GM19351 (cell line): ENCODE data around the gene PKDCC.

Source experiments
- ATAC-seq: cut with Tn5 transposase; IDR thresholded peaks from one replicate; pipeline ENCODE4 v1.9.1; 2021; ENCODE audit warnings: mild to moderate bottlenecking, moderate library complexity; ENCODE audit not compliant: unreplicated experiment

Gene PKDCC

GRCh38 chr2:42047488-42048298 is at the start of gene PKDCC:
Gene PKDCC (plus strand): TSS chr2:42048021. CDS start chr2:42048200, 179 bp downstream.
- ATAC-seq, result peak; percentile 58

GRCh38 chr2:41998186-41999127 is 49.4 kb upstream of the PKDCC start:
- no peak for ATAC-seq

GRCh38 chr2:41999128-41999480 is 48.7 kb upstream of the PKDCC start:
- ATAC-seq, result no peak

- no peak for ATAC-seq
Measured at GRCh38 chr2:41999592-42000281, 48.1 kb upstream of the PKDCC start.

- no peak for ATAC-seq
Measured at GRCh38 chr2:42001711-42002201, 46.1 kb upstream of the PKDCC start.

DNA sequence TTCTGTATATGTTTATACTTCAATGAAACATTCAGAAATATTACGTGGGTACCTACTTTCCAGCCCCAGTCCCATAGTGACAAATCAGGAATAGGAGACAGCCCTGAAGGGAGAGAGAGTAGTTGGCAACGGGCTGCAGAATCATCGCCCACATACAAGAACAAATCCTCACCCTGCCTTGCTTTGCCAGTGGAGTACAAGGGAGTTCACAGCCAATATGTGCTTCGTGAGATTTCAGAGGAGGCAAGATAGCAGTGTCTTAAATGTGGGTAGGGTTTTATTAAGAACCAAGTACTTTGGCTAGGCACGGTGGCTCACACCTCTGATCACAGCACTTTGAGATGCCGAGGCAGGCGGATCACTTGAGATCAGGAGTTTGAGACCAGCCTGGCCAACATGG is 40.3 kb upstream of the PKDCC start:
- ATAC-seq, result no peak

DNA sequence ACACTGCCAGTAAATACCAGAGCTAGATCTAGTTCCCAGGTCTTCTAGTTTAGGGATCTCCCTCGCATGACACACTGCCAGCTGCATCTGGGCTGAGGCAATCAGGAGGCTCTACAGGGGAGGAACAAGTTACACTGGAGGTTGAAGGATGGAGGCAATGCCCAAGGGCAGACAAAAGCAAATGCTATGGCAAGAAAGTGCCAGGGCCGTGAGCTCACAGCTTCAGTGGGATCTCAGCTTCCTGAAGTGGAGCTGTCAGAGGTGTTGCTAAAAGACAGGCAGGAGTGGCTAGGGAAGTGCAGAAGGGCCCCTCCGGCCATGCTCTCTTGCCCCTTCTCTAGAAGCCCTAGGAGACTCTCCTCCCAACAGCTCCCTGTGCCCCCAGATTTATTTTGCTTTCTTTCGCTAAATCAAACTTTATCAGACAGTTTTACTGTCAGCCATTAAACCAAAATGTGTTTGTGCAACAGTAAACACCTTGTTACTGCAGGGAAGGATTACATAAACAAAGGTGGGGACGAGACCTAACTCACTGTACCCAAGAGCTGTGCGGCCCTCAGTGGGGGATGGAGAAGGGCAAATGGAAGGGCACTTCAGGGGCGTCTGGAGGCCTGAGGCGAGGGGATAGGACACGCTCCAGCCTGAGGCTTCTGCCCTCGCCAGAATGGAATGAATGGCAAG is 39.4 kb upstream of the PKDCC start:
- ATAC-seq, result no peak

GRCh38 chr2:42009657-42010580 is 37.9 kb upstream of the PKDCC start:
- ATAC-seq, result peak; percentile 67

DNA sequence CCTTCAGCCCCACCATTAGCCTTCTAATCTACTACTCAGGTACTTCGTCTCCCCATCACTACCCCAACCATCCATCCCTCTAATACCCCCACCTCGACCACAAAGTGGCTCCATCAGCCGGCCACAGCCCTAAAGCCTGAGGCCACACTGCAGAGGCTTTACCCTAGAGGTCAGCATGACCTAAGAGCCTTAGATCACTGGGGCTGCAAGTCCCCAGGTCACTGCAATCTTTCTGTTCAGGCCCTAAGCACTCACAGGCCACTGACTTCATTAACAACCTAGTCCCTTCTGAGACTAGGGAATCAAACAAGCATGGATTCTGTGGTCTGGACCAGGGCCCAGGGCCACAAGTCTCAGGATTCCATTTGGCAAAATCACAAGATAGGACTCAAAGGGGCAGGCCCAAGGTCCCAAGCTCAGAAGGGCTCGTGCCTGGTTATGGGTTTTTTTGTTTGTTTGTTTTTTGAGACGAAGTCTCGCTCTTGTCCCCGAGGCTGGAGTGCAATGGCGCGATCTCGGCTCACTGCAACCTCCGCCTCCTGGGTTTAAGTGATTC is 37.0 kb upstream of the PKDCC start:
- no peak for ATAC-seq

DNA sequence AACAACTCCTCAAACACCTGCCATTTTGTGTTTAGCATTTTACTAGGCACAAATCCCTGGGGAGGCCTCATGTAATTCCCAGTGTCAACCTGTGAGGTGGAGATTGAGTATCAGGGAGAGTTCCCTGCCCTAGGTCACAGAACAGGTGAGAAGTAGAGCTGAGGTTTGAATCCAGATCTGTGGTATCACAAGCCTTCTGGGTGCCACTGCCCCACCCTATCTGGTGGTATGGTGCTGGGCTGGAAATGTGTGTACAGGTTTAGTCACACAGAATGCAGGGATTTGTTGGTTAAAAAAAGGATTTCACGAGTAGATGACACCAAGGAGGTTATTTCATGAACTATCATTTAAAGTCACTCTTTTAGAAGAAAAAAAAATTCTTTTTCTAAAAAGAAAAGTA is 35.7 kb upstream of the PKDCC start:
- ATAC-seq, result no peak

DNA sequence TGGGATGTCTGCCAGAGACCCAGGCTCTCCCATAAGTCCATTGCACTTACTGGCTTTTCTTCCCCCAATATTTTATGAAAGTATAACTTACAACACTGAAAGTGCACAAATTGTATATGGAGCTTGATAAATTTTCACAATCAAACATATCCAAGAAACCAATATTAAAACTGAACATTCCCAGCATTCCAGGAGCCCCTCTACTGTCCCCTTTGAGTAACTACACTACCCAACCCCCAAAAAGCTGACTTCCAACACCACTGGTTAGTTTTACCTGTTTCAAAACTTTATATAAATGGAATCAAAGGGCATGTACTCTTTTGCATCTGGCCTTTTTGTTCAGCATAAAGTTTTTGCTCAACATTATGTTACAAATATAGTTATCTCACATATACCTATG is 35.2 kb upstream of the PKDCC start:
- no peak for ATAC-seq

DNA sequence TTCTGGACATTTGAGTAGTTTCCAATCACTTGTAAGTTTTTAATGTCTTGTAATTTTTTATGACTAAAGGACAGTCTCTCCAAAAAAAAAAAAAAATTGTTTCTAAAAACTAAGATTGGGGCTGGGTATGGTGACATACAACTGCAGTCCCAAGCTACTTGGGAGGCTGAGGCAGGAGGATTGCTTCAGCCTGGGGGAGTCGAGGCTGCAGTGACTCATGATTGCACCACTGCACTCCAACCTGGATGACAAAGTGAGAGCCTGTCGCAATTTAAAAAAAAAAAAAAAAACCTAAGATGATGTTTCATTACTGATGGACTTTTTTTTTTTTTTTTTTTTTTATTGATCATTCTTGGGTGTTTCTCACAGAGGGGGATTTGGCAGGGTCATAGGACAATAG is 34.4 kb upstream of the PKDCC start:
- ATAC-seq, result no peak

- no peak for ATAC-seq
Measured at GRCh38 chr2:42021464-42021863, 26.4 kb upstream of the PKDCC start.

DNA sequence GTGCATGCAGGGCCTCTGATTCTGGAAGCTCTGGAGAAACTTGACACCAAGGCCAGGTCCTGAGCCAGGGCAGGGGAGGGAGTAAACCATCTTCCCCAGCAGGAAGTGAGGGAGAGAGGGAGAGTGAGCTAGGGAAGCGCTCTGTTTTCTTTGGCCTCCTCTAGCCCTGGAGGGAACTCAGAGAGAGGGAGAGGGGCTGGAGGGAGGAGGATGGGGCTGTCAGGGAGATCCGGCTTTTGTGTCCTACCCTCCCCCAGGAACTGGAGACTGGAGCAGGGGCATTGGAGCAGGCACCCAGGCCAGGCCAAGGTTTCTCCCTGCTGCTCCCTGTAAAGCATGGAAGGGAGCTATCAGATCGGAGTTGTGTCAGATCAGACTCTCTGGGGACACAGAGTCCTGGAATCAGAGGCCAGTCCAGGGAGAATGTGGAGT is 22.7 kb upstream of the PKDCC start:
- no peak for ATAC-seq

DNA sequence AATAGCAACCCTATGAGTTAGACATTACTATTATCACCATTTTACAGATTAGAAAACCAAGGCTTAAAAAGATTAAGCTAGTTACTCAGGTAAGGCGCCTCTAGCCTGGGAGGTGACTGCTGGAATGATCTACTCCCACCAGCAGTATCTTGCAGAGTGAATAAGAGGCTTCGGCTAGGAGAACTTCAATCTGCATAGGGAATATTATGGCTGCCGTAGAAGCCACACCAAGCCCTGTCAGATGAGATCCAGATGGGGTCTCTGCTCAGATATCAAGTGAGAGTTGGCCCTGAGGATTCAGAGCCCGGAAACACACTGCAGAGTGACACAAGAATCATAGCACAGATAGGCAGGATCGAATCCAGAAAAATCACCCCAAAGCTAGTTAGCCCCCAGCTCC is 21.5 kb upstream of the PKDCC start:
- no peak for ATAC-seq

- ATAC-seq, result peak; percentile 82
Measured at GRCh38 chr2:42028571-42029148, 19.2 kb upstream of the PKDCC start.

DNA sequence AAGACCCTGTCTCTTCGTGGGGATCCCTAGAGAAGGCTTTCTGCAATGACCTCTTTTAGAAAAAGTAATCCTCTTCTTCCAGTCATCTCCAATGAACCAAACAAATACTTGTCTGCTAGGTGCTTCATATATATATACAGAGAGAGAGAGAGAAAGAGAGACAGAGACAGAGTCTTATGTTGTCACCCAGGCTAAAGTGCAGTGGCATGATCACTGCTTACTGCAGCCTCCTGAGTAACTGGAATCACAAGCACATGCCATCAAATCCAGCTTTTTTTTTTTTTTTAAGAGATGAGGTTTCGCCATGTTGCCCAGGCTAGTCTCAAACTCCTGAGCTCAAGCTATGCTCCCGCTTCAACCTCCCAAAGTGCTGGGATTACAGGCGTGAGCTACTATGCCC is 18.6 kb upstream of the PKDCC start:
- peak; percentile 12 for ATAC-seq

GRCh38 chr2:42029639-42030199 is 18.1 kb upstream of the PKDCC start:
- no peak for ATAC-seq
